Stomach (tissue), 9 donors: ENCODE data around the gene YOD1. TPM values are rescaled to one million over a fixed set of nuclear protein-coding genes. Genes with fewer than 3 reads are reported as not detected.
A peak's percentile ranks its signal among the peaks of the same experiment; 100 is the strongest.

Source experiments
- DNase-seq, 2 donors: peaks; one replicate each; pipeline versions ENCODE4 v3.0.0 to v3.0.0-alpha.2; 2013 to 2019
- H3K27ac ChIP-seq, 5 donors: fragments of 200-600 bp in 4 of 5; sonication (generic) in 4 of 5; one replicate each; pipeline ENCODE4 v1.5.1; 2013 to 2019; ENCODE audit warnings: mild to moderate bottlenecking in 1 of 5, moderate library complexity in 1 of 5
- H3K27me3 ChIP-seq, 3 donors: fragments of 200-600 bp; sonication (generic); one replicate each; pipeline ENCODE4 v1.5.1; 2017 to 2019; ENCODE audit warnings: mixed run types in 1 of 3
- H3K36me3 ChIP-seq, 4 donors: fragments of 200-600 bp; sonication (generic); 1 replicate in 3 of 4; 2 replicates in 1 of 4; pipeline ENCODE4 v1.5.1; 2016 to 2019
- H3K4me1 ChIP-seq, 4 donors: fragments of 200-600 bp; sonication (generic); one replicate each; pipeline ENCODE4 v1.5.1; 2016 to 2019
- H3K4me3 ChIP-seq, 4 donors: fragments of 200-600 bp; sonication (generic) in 3 of 4; one replicate each; pipeline ENCODE4 v1.5.1; 2016 to 2019; ENCODE audit warnings: mild to moderate bottlenecking in 1 of 4
- H3K9me3 ChIP-seq, 4 donors: fragments of 200-600 bp; sonication (generic); one replicate each; pipeline ENCODE4 v1.5.1; 2016 to 2019
- EP300 ChIP-seq: sonication (generic); formaldehyde crosslinking; IDR thresholded peaks from one replicate; pipeline ENCODE4 v1.6.1; 2017; ENCODE audit warnings: antibody characterized with exemption
- POLR2A ChIP-seq, 4 donors: fragments of 450-650 bp; IDR thresholded peaks; one replicate each; pipeline ENCODE4 v1.6.1; 2016; ENCODE audit warnings: antibody characterized with exemption in 4 of 4, control low read depth in 2 of 4, mild to moderate bottlenecking in 1 of 4, moderate library complexity in 1 of 4
- POLR2AphosphoS5 ChIP-seq, 3 donors: sonication (generic); formaldehyde crosslinking; IDR thresholded peaks; one replicate each; pipeline ENCODE4 v1.6.1; 2016; ENCODE audit warnings: antibody characterized with exemption in 3 of 3
- WGBS, 5 donors: extraction: QIAGEN DNeasy Blood & Tissue Kit in 3 of 5; methylation state at CpG; one replicate each; pipeline versions ENCODE4 v1.1.5 to v1.1.7; 2013 to 2018; 5-methylcytosine and 5-hydroxymethylcytosine counted together
- intact Hi-C: fragments of 100-400 bp; cut with DNase I; formaldehyde crosslinking; loops from one replicate; pipeline ENCODE4 v1.15.1; 2023; ENCODE audit warnings: low total_unique reads
- polyA plus RNA-seq, 3 donors: library from polyadenylated mRNA; stranded (reverse); fragments of 200-250 nt; gene quantifications; one replicate each; pipeline ENCODE4 v1.2.3, GENCODE V29; 2013
- total RNA-seq, 5 donors: library from RNA; depleted of rRNA; stranded (reverse); fragments of >200 nt; gene quantifications; one replicate each; pipeline versions ENCODE4 v1.1.0 to v1.2.3, GENCODE V29; 2014 to 2016
- TF ChIP-seq, protein P1 (sequence below), 7 experiments: fragments of 450-650 bp in 4 of 7; fragments of 200-600 bp in 3 of 7; sonication (generic) in 3 of 7; IDR thresholded peaks; one replicate each; pipeline ENCODE4 v1.5.1; 2016 to 2019; ENCODE audit warnings: antibody characterized with exemption in 7 of 7, control low read depth in 2 of 7, mild to moderate bottlenecking in 1 of 7
- donor health status: healthy with polysubstance abuse.
- donor health status: Bipolar disorder and iron deficiency.
- donor health status: healthy.

YOD1 gene
- total and polyA plus RNA-seq, 8 donors: 1.5 to 47.9 (median 4.8) TPM

DNA sequence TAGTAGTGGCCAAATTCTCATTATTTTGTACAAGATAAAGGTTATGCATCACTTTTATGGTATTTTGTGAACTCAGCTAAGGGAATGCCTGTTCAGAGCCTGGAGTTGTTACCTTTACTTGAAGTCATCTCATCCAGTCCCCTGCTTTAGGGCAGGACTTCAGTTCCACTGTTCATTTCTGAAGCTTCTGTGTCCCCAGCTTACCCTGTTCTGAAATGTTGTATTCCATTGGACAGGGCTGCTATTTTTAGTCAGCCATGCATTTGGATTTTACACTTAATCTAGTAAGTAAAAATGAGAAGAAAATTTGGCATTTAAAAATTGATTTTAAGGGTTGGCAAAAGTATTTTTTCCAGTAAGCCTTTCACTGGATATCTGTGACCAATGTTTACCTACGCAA lies 26.0 kb upstream of the YOD1 start:
- Histone ChIP-seq H3K27ac (peak overlapping the region in 4 of 5 donors; percentile 35 to 60 (median 49)), H3K4me1 (peaks cover 0 to 24% (median 7%) of the 10 kb centered on the region in 4 donors), H3K36me3 (peaks cover 7 to 53% (median 46%) of the 10 kb centered on the region in 4 donors), H3K9me3 (no peaks in the 10 kb centered on the region), H3K4me3 (no peak overlapping the region), H3K27me3 (no peaks in the 10 kb centered on the region)
- WGBS, 5 donors: 49 to 78% (median 63%) methylated on average over 1 of the region's 1 CpG
- TF ChIP-seq, protein P1, sequence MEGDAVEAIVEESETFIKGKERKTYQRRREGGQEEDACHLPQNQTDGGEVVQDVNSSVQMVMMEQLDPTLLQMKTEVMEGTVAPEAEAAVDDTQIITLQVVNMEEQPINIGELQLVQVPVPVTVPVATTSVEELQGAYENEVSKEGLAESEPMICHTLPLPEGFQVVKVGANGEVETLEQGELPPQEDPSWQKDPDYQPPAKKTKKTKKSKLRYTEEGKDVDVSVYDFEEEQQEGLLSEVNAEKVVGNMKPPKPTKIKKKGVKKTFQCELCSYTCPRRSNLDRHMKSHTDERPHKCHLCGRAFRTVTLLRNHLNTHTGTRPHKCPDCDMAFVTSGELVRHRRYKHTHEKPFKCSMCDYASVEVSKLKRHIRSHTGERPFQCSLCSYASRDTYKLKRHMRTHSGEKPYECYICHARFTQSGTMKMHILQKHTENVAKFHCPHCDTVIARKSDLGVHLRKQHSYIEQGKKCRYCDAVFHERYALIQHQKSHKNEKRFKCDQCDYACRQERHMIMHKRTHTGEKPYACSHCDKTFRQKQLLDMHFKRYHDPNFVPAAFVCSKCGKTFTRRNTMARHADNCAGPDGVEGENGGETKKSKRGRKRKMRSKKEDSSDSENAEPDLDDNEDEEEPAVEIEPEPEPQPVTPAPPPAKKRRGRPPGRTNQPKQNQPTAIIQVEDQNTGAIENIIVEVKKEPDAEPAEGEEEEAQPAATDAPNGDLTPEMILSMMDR (IDR thresholded peaks at IDR 0.05): no peak
- TF ChIP-seq POLR2A (IDR thresholded peaks at IDR 0.05) (no peak), POLR2AphosphoS5 (IDR thresholded peaks at IDR 0.05) (no peak), EP300 (no peak)
- DNase-seq: no peak
- intact Hi-C loops: no loop called here

DNA sequence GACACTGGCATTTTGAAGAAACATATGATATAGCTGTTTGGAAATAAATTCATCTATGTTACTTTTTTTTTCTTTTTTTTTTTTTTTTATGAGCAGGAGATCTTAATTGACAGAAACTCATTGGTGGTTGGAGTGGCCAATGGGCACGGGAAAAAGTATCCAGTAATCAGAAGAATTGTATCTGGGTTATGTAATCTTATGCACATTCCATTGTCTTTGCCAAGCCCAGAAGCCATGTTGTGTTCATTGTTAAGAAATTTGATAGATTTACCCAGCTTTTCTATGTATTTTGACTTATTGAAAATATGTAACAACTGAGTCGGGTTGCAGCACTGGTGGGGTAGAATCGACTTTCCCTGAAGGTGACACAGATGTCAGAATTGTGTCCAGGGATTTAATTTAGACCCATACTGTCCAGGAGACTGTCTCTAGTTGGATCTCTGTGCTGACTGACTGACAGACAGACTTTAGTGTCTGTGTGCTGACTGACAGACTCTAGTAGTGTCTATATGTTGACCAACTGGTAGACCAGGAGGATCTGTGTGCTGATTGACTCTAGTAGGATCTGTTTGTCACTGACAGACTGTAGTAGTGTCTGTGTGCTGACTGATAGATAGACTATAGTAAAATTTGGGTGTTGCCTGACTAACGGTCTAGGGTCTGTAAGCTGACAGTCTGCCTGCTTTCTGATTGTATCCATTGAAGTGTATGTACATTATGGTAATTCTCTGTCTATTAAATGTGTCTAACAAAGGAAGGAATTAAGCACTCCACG lies 25.4 kb upstream of the YOD1 start:
- DNase-seq: no peak
- H3K27me3 ChIP-seq: no peaks in the 10 kb centered on the region
- H3K27ac ChIP-seq: peak overlapping the region in 2 of 5 donors; percentile 35 to 56
- H3K4me3 ChIP-seq: no peak overlapping the region
- H3K4me1 ChIP-seq: peaks cover 0 to 24% (median 7%) of the 10 kb centered on the region in 4 donors
- intact Hi-C loops: no loop called here
- no peak for TF ChIP-seq POLR2AphosphoS5 (IDR thresholded peaks at IDR 0.05)
- no peak for TF ChIP-seq EP300
- no peak for TF ChIP-seq POLR2A (IDR thresholded peaks at IDR 0.05)
- TF ChIP-seq, protein P1 (IDR thresholded peaks at IDR 0.05): no peak
- 59 to 69% (median 62%) methylated on average over 5 of the region's 5 CpGs for WGBS, 5 donors
- H3K9me3 ChIP-seq: no peaks in the 10 kb centered on the region
- H3K36me3 ChIP-seq: peaks cover 13 to 59% (median 52%) of the 10 kb centered on the region in 4 donors

DNA sequence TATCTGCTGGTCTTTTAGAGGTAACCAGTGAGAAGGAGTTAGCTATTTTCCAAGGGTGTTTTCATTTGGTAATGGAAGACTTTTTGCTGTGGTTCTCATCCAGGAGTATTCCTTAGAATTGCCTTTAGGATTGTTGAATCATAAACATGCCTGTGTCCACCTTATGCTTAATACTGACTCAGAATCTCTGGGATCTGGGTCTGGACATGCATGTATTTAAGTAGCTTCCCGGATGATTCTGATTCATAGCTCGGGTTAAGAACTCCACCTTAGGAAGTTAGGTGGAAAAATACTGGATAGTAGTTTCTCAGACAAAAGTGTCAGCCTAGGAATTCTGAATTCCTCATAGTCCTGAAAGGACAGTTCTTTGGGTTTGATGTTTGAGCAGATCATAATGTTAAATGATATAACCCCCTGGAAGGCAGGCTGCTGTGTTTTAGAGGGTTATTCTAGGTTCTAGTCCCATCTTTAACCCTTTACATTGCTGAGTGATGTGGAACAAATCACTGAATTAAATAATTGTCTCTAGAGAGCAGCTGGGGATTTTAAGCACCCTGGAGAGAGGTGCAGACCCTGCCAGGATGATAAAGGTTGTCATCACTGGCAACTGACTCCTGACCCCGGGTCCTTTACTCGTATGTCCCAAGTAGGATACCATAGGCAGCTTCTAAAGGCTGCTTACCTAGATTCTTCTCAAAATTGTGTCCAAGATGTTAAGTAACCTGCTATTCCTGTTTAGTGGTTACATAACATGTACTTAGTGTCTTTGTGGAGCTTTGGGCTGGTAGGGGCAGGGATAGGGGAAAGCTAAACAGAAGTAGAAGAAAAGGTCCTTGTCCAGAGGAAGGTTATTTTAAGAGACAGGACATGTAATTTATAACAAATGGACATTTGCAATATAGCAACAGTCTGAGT lies 23.2 kb upstream of the YOD1 start:
- Histone ChIP-seq H3K4me1 (peaks cover 0 to 30% (median 7%) of the 10 kb centered on the region in 4 donors), H3K27ac (no peak overlapping the region), H3K27me3 (no peaks in the 10 kb centered on the region)

DNA sequence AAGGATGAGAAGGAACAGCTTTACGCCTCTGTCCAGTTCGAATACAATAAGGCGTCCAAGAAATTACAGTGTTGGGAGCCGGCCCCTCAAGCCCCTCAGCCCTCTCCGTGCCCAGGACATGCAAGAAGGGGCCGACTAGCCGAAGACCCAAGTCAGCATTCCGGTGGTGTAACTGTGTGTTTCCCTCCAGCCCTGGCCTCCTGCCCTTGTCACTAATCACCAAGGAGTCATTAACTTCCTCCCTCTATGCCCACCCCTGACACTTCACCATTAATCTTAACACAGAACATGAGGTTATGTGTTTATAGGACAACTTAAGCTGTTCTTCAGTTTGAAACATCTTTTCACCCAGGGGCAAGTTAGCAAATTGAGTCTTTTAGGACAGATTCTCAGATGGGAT lies 21.2 kb upstream of the YOD1 start:
- Histone ChIP-seq H3K27ac (no peak overlapping the region), H3K36me3 (peaks cover 44 to 86% (median 80%) of the 10 kb centered on the region in 4 donors), H3K27me3 (no peaks in the 10 kb centered on the region), H3K4me3 (no peak overlapping the region), H3K4me1 (peaks cover 0 to 32% (median 7%) of the 10 kb centered on the region in 4 donors), H3K9me3 (no peaks in the 10 kb centered on the region)
- intact Hi-C loops: no loop called here
- no peak for DNase-seq
- TF ChIP-seq POLR2A (IDR thresholded peaks at IDR 0.05): no peak
- no peak for TF ChIP-seq EP300
- TF ChIP-seq, protein P1 (IDR thresholded peaks at IDR 0.05): no peak
- TF ChIP-seq POLR2AphosphoS5 (IDR thresholded peaks at IDR 0.05): no peak
- 69 to 91% (median 83%) methylated on average over 8 of the region's 8 CpGs for WGBS, 5 donors

More for the DNA sequence above, 23.2 kb upstream of the YOD1 start:
- WGBS, 5 donors: 76 to 89% (median 84%) methylated on average over 4 of the region's 4 CpGs
- TF ChIP-seq EP300: no peak
- TF ChIP-seq POLR2AphosphoS5 (IDR thresholded peaks at IDR 0.05): no peak
- TF ChIP-seq POLR2A (IDR thresholded peaks at IDR 0.05): no peak
- TF ChIP-seq, protein P1 (IDR thresholded peaks at IDR 0.05): no peak
- Histone ChIP-seq H3K4me3 (no peak overlapping the region), H3K9me3 (no peaks in the 10 kb centered on the region), H3K36me3 (peaks cover 35 to 73% (median 66%) of the 10 kb centered on the region in 4 donors)
- no peak for DNase-seq
- intact Hi-C loops: no loop called here
